Keratinocyte (primary cell): Measurements from ENCODE around the gene CHAMP1.

Experiments used
- CTCF ChIP-seq, 3 experiments: IDR thresholded peaks in 1 of 3; conservative IDR thresholded peaks in 1 of 3; optimal IDR thresholded peaks in 1 of 3; 2 replicates in 2 of 3; 3 replicates in 1 of 3; pipeline versions ENCODE3 to v1.5.1; 2011; ENCODE audit warnings: low read length in 3 of 3, mild to moderate bottlenecking in 3 of 3, moderate library complexity in 2 of 3, control low read depth in 1 of 3, inconsistent platforms in 1 of 3; ENCODE audit not compliant: insufficient read depth in 2 of 3; ENCODE audit errors: extremely low read depth in 1 of 3
- EZH2 ChIP-seq: IDR thresholded peaks from one replicate; pipeline ENCODE4 v1.6.1; 2012; ENCODE audit warnings: inconsistent platforms, mild to moderate bottlenecking, low read length, moderate library complexity

DNA sequence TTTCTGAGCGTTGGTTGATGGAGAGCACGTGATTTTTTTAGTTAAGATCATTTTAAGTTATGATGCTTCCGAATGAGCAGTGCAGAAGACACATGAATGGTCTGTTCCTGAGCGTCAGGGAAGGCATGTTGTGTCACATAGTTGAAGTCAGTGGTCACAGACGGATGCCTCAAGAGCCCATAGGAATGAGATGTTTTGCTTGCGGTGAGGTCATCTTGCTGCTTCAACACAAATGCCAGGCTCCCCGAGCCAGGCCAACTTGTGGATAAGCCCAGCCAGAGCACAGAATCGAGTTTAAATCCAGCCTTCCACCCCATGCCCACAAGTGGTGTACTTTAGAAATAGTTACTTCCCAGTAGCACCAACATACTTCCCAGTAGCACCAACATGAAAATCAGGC lies 27.5 kb upstream of the CHAMP1 start:
- TF ChIP-seq CTCF (optimal IDR thresholded peaks at IDR 0.05 in 1 of 3, IDR thresholded peaks at IDR 0.05 in 1 of 3, conservative IDR thresholded peaks at IDR 0.05 in 1 of 3; ENCODE audit: extremely low read depth in 1 of 3, insufficient read depth in 2 of 3, low read length in 3 of 3) (no peak), EZH2 (no peak)
